ENCODE measurements around the gene EHD2.
"Not testable (repeated sequence)": the region's sequence is repeated elsewhere in the genome, so short reads cannot be mapped to it uniquely, and the experiment has no call there.

Gene EHD2

GRCh38 chr19:47693489-47693888 is 19.7 kb upstream of the EHD2 start:
- no peak for DNase-seq

GRCh38 chr19:47693903-47694302 is 19.3 kb upstream of the EHD2 start:
- no peak for DNase-seq

- no peak for DNase-seq
These were observed 18.6 kb upstream of the EHD2 start for GRCh38 chr19:47694466-47695273.

- no peak for DNase-seq
These were observed 17.5 kb upstream of the EHD2 start for GRCh38 chr19:47695533-47696262.

- DNase-seq = no peak
These were observed 16.6 kb upstream of the EHD2 start for GRCh38 chr19:47696635-47697034.

GRCh38 chr19:47697863-47698609 is 15.2 kb upstream of the EHD2 start:
- DNase-seq = peak; percentile 81

- DNase-seq = no peak
These were observed 14.4 kb upstream of the EHD2 start for GRCh38 chr19:47698631-47699359.

- DNase-seq = peak; percentile 82
These were observed 13.8 kb upstream of the EHD2 start for GRCh38 chr19:47699360-47699917.

- no peak for DNase-seq
These were observed 12.1 kb upstream of the EHD2 start for GRCh38 chr19:47700934-47701716.

- no peak for DNase-seq
These were observed 11.3 kb upstream of the EHD2 start for GRCh38 chr19:47701717-47702552.

- DNase-seq = no peak
These were observed 10.6 kb upstream of the EHD2 start for GRCh38 chr19:47702671-47703070.

- no peak for DNase-seq
These were observed 9.9 kb upstream of the EHD2 start for GRCh38 chr19:47703301-47703700.

GRCh38 chr19:47704024-47704423 is 9.2 kb upstream of the EHD2 start:
- no peak for DNase-seq

GRCh38 chr19:47704656-47705055 is 8.6 kb upstream of the EHD2 start:
- DNase-seq = no peak

- DNase-seq = peak; percentile 89
These were observed 5.9 kb upstream of the EHD2 start for GRCh38 chr19:47707135-47707925.

- DNase-seq = no peak
These were observed 1.5 kb upstream of the EHD2 start for GRCh38 chr19:47711652-47712242.

GRCh38 chr19:47714339-47714738 is 1.1 kb downstream of the EHD2 start:
- no peak for DNase-seq

GRCh38 chr19:47714855-47715254 is 1.6 kb downstream of the EHD2 start:
- DNase-seq = not testable (repeated sequence)

- no peak for DNase-seq
These were observed 3.2 kb downstream of the EHD2 start for GRCh38 chr19:47716270-47716937.

Data from activated CD8-positive, alpha-beta memory T cell treated with anti-CD3 and anti-CD28 coated beads for 24 hours (primary cell).